Suppressor macrophage treated with lipopolysaccharide for 4 hours (primary cell): ENCODE measurements around the gene PAGE1.
"Not testable (repeated sequence)": the region's sequence is repeated elsewhere in the genome, so short reads cannot be mapped to it uniquely, and the experiment has no call there.

Experiments
- DNase-seq: peaks from one replicate; pipeline ENCODE4 v3.0.0-alpha.2; 2020

The PAGE1 gene

GRCh38 chrX:49695276-49696180 is at the start of gene PAGE1:
Gene PAGE1 (minus strand): TSS chrX:49695984. CDS start chrX:49694770, 1,214 bp downstream.
- no peak for DNase-seq

GRCh38 chrX:49741501-49741900 is 45.7 kb upstream of the PAGE1 start:
- DNase-seq: not testable (repeated sequence)

GRCh38 chrX:49727847-49728246 is 32.1 kb upstream of the PAGE1 start:
- DNase-seq: no peak

GRCh38 chrX:49726966-49727365 is 31.2 kb upstream of the PAGE1 start:
- no peak for DNase-seq

- DNase-seq: peak; percentile 4
Observed at GRCh38 chrX:49725923-49726904, 30.4 kb upstream of the PAGE1 start.

- no peak for DNase-seq
Observed at GRCh38 chrX:49725401-49725800, 29.6 kb upstream of the PAGE1 start.

- DNase-seq: not testable (repeated sequence)
Observed at GRCh38 chrX:49720106-49720505, 24.3 kb upstream of the PAGE1 start.

- DNase-seq: no peak
Observed at GRCh38 chrX:49712577-49712976, 16.8 kb upstream of the PAGE1 start.

GRCh38 chrX:49710744-49711319 is 15.0 kb upstream of the PAGE1 start:
- DNase-seq: no peak

GRCh38 chrX:49704691-49705404 is 9.1 kb upstream of the PAGE1 start:
- DNase-seq: no peak

- DNase-seq: no peak
Observed at GRCh38 chrX:49701933-49702332, 6.1 kb upstream of the PAGE1 start.

GRCh38 chrX:49701323-49701722 is 5.5 kb upstream of the PAGE1 start:
- DNase-seq: no peak

- no peak for DNase-seq
Observed at GRCh38 chrX:49675075-49675719, 20.6 kb downstream of the PAGE1 start.

- DNase-seq: no peak
Observed at GRCh38 chrX:49673394-49673793, 22.4 kb downstream of the PAGE1 start.

GRCh38 chrX:49664824-49665223 is 31.0 kb downstream of the PAGE1 start:
- no peak for DNase-seq

- DNase-seq: no peak
Observed at GRCh38 chrX:49661881-49662280, 33.9 kb downstream of the PAGE1 start.

- DNase-seq: no peak
Observed at GRCh38 chrX:49659771-49660170, 36.0 kb downstream of the PAGE1 start.

GRCh38 chrX:49656533-49656932 is 39.3 kb downstream of the PAGE1 start:
- no peak for DNase-seq

- DNase-seq: no peak
Observed at GRCh38 chrX:49644991-49645637, 50.7 kb downstream of the PAGE1 start.
